Measurements from ENCODE around the gene C7orf33.

The C7orf33 gene

GRCh38 chr7:148580446-148580845 lies 10.1 kb upstream of the C7orf33 start:
- no peak for TF ChIP-seq CTCF (IDR thresholded peaks at IDR 0.05; ENCODE audit: low read length, missing control alignments)
- no peak overlapping the region for H3K4me3 ChIP-seq (replicated peaks; ENCODE audit: low read depth, low read length)
- DNase-seq (ENCODE audit: low read depth) = no peak

- no peak for DNase-seq (ENCODE audit: low read depth)
- H3K4me3 ChIP-seq (replicated peaks; ENCODE audit: low read depth, low read length) = no peak overlapping the region
- TF ChIP-seq CTCF (IDR thresholded peaks at IDR 0.05; ENCODE audit: low read length, missing control alignments) = no peak
These were observed 8.9 kb upstream of the C7orf33 start for GRCh38 chr7:148581624-148582023.

DNA sequence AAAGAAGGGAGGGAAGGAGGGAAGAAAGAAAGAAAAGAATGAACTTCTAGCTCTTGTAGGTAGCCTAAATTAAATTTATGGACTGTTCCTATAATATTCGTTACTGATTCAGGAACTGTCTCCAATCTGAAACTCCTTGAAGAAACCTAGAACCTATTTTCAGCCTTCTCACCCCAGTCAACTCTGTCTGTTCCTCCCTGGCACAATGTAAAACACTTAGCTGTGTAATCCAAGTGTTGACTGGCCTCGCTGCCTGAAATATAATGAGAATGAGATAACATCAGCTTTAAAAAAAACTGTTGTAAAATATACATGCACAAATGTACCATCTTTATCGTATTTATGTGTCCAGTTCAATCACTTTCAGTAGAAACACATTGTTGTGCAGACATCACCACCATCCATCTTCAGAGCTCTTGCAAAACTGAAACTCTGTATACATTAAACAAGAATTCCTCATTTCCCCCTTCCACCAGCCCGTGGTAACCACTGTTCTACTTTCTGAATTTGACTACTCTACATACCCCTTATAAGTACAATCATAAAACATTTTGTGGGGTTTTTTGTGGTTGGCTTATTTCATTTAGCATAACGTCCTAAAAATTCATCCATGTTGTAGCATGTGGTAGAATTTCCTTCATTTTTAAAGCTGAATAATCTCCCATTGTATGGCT lies 6.3 kb upstream of the C7orf33 start:
- TF ChIP-seq CTCF (IDR thresholded peaks at IDR 0.05; ENCODE audit: low read length, missing control alignments) = no peak
- no peak for DNase-seq (ENCODE audit: low read depth)
- no peak overlapping the region for H3K4me3 ChIP-seq (replicated peaks; ENCODE audit: low read depth, low read length)

DNA sequence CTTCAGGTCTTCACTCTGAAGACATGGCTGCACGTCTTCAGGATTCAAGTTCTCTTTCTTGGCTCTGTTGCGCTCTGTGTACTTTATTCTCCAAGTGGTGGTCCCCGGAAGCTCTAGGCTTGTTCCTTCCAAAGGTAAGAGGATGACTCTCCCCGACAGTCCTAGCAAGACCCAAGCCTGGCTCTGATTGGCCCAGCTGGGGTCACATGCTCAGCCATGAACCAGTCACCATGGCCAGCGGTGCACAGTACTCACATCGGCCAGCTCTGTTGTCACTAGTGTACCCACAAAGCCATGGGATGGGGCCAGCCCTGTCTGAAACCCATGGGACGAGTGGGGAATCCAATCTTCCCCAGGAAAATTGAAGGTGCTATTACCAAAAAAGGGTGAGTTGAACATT lies 5.2 kb upstream of the C7orf33 start:
- no peak for DNase-seq (ENCODE audit: low read depth)
- no peak overlapping the region for H3K4me3 ChIP-seq (replicated peaks; ENCODE audit: low read depth, low read length)
- no peak for TF ChIP-seq CTCF (IDR thresholded peaks at IDR 0.05; ENCODE audit: low read length, missing control alignments)

DNA sequence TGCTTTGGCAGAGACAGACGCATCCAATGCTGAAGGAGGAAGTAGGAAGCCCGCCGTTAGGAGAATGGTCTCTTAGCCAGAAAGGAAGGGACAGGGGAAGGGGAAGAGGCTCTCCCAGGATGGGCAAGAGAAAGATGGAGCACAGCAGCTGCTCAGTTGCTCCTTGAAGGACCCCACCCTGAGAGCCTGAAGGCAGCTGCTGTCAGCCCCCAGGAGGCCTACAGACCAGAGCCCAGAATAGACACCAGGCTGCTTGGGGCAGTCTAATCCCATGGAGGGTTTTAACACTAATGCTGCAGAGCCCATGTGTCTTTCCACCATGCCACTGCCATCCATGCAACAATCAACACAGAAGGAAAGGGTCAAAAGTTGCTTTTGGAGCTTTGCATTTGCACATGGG lies 3.5 kb upstream of the C7orf33 start:
- H3K4me3 ChIP-seq (replicated peaks; ENCODE audit: low read depth, low read length) = no peak overlapping the region
- TF ChIP-seq CTCF (IDR thresholded peaks at IDR 0.05; ENCODE audit: low read length, missing control alignments) = no peak

DNA sequence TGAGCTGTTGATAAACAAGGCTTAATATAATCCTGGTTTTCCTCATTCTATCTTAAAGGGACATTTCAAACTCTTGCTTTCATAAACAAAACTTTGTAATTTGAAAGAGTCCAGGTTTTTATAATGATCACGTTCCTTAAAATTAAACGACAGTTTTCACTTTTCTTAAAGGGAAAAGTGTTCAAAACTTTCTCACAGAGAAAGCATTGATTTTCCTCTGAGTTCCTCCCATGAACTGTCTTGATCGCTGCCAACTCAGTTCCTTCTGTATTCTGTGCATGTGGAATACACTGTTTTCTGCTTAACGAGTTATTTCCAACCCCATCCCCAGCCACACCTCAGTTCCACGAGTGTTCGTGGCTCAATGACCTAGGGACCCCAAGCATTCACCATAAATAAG lies 2.4 kb upstream of the C7orf33 start:
- H3K4me3 ChIP-seq (replicated peaks; ENCODE audit: low read depth, low read length) = no peak overlapping the region
- TF ChIP-seq CTCF (IDR thresholded peaks at IDR 0.05; ENCODE audit: low read length, missing control alignments) = no peak
- no peak for DNase-seq (ENCODE audit: low read depth)

More for the DNA sequence above, 3.5 kb upstream of the C7orf33 start:
- no peak for DNase-seq (ENCODE audit: low read depth)

- TF ChIP-seq CTCF (IDR thresholded peaks at IDR 0.05; ENCODE audit: low read length, missing control alignments) = no peak
- DNase-seq (ENCODE audit: low read depth) = no peak
- H3K4me3 ChIP-seq (replicated peaks; ENCODE audit: low read depth, low read length) = no peak overlapping the region
These were observed 1.9 kb upstream of the C7orf33 start for GRCh38 chr7:148588670-148589131.
